HL-60 (cell line): ENCODE results near the gene HAUS8.
A peak's percentile ranks its signal among the peaks of the same experiment; 100 is the strongest.

Experiments used
- DNase-seq, 2 experiments: peaks; one replicate each; pipeline ENCODE4 v3.0.0-alpha.2; 2010 to 2020; ENCODE audit warnings: low read depth in 1 of 2, low spot score in 1 of 2
- H3K27ac ChIP-seq: fragments of 250-450 bp; sonication (Bioruptor Pico); replicated peaks from 2 replicates; pipeline ENCODE4 v1.5.1; 2020; ENCODE audit warnings: mild to moderate bottlenecking, moderate library complexity
- H3K27me3 ChIP-seq: fragments of 250-450 bp; sonication (Bioruptor Pico); 2 replicates; pipeline ENCODE4 v1.5.1; 2021; ENCODE audit warnings: mild to moderate bottlenecking, moderate library complexity; ENCODE audit not compliant: insufficient read depth, poor library complexity, severe bottlenecking
- H3K4me3 ChIP-seq: replicated peaks from 2 replicates; pipeline ENCODE4 v1.5.1; 2011; ENCODE audit warnings: mild to moderate bottlenecking, control low read depth, low read length; ENCODE audit not compliant: insufficient read depth
- GABPA ChIP-seq: IDR thresholded peaks from 2 replicates; pipeline ENCODE4 v1.6.1; 2012; ENCODE audit warnings: low read depth
- POLR2AphosphoS5 ChIP-seq: IDR thresholded peaks from 2 replicates; pipeline ENCODE4 v1.6.1; 2012; ENCODE audit warnings: low read depth
- SPI1 ChIP-seq: IDR thresholded peaks from 2 replicates; pipeline ENCODE4 v1.6.1; 2012; ENCODE audit warnings: low read depth, mild to moderate bottlenecking, borderline replicate concordance
- TF ChIP-seq, protein P1 (sequence below): IDR thresholded peaks from one replicate; pipeline ENCODE4 v1.5.1; 2011; ENCODE audit warnings: low read length, control low read depth, inconsistent platforms; ENCODE audit not compliant: insufficient read depth
- TF ChIP-seq, protein P2 (sequence below): IDR thresholded peaks from 2 replicates; pipeline ENCODE4 v1.6.1; 2012; ENCODE audit warnings: low read depth; ENCODE audit not compliant: insufficient replicate concordance

HAUS8 gene

GRCh38 chr19:17104679-17105078 is 29.4 kb upstream of the HAUS8 start:
- TF ChIP-seq POLR2AphosphoS5 (no peak), SPI1 (no peak)
- TF ChIP-seq, protein P1, sequence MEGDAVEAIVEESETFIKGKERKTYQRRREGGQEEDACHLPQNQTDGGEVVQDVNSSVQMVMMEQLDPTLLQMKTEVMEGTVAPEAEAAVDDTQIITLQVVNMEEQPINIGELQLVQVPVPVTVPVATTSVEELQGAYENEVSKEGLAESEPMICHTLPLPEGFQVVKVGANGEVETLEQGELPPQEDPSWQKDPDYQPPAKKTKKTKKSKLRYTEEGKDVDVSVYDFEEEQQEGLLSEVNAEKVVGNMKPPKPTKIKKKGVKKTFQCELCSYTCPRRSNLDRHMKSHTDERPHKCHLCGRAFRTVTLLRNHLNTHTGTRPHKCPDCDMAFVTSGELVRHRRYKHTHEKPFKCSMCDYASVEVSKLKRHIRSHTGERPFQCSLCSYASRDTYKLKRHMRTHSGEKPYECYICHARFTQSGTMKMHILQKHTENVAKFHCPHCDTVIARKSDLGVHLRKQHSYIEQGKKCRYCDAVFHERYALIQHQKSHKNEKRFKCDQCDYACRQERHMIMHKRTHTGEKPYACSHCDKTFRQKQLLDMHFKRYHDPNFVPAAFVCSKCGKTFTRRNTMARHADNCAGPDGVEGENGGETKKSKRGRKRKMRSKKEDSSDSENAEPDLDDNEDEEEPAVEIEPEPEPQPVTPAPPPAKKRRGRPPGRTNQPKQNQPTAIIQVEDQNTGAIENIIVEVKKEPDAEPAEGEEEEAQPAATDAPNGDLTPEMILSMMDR: no peak
- Histone ChIP-seq H3K4me3 (no peak overlapping the region), H3K27ac (no peak overlapping the region), H3K27me3 (no peaks in the 10 kb centered on the region)
- DNase-seq: no peak

DNA sequence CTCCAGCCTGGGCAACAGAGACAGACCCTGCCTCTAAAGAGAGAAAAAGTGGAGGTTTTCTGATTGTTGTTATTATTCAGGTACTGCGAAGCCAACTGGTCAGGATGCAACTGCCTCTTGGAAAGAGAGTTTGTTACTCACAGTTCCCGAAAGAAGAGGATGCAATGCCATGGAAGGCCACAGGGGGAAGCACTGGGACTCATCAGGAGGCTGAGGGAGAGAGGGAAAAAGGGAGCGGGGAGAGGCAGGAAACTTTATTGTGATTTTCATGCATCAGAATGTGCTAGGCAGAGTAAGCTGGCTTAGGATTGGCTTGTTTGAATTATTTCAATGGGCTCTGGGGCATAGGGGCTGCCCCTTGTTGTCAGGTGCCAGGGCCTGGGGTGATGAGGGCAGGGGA is 27.9 kb upstream of the HAUS8 start:
- DNase-seq: no peak
- Histone ChIP-seq H3K4me3 (no peak overlapping the region), H3K27ac (no peak overlapping the region), H3K27me3 (no peaks in the 10 kb centered on the region)
- TF ChIP-seq, protein P1: peak; percentile 22
- TF ChIP-seq, protein P2, sequence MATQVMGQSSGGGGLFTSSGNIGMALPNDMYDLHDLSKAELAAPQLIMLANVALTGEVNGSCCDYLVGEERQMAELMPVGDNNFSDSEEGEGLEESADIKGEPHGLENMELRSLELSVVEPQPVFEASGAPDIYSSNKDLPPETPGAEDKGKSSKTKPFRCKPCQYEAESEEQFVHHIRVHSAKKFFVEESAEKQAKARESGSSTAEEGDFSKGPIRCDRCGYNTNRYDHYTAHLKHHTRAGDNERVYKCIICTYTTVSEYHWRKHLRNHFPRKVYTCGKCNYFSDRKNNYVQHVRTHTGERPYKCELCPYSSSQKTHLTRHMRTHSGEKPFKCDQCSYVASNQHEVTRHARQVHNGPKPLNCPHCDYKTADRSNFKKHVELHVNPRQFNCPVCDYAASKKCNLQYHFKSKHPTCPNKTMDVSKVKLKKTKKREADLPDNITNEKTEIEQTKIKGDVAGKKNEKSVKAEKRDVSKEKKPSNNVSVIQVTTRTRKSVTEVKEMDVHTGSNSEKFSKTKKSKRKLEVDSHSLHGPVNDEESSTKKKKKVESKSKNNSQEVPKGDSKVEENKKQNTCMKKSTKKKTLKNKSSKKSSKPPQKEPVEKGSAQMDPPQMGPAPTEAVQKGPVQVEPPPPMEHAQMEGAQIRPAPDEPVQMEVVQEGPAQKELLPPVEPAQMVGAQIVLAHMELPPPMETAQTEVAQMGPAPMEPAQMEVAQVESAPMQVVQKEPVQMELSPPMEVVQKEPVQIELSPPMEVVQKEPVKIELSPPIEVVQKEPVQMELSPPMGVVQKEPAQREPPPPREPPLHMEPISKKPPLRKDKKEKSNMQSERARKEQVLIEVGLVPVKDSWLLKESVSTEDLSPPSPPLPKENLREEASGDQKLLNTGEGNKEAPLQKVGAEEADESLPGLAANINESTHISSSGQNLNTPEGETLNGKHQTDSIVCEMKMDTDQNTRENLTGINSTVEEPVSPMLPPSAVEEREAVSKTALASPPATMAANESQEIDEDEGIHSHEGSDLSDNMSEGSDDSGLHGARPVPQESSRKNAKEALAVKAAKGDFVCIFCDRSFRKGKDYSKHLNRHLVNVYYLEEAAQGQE: no peak
- TF ChIP-seq POLR2AphosphoS5: no peak

DNA sequence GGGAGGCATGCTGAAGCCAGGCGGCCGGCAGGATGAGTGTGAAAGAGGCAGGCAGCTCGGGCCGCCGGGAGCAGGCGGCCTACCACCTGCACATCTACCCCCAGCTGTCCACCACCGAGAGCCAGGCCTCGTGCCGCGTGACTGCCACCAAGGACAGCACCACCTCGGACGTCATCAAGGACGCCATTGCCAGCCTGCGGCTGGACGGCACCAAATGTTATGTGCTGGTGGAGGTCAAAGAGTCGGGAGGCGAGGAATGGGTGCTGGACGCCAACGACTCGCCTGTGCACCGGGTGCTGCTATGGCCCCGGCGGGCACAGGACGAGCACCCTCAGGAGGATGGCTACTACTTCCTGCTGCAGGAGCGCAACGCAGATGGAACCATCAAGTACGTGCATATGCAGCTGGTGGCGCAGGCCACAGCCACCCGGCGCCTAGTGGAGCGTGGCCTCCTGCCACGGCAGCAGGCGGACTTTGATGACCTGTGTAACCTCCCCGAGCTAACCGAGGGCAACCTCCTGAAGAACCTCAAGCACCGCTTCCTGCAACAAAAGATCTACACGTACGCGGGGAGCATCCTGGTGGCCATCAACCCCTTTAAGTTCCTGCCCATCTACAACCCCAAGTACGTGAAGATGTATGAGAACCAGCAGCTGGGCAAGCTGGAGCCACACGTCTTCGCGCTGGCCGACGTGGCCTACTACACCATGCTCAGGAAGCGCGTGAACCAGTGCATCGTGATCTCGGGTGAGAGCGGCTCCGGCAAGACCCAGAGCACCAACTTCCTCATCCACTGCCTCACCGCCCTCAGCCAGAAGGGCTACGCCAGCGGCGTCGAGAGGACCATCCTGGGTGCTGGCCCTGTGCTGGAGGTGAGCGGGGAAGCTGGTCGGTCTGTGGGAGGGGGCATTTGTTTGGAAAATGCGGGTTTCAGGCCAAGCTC is 26.7 kb upstream of the HAUS8 start:
- Histone ChIP-seq H3K27me3 (no peaks in the 10 kb centered on the region), H3K27ac (no peak overlapping the region), H3K4me3 (no peak overlapping the region)
- TF ChIP-seq SPI1 (no peak), POLR2AphosphoS5 (no peak), GABPA (no peak)
- TF ChIP-seq, protein P1: no peak
- TF ChIP-seq, protein P2: no peak
- DNase-seq: no peak
